GM12878 (cell line): ENCODE data around the gene XRCC4. TPM values are rescaled to one million over a fixed set of nuclear protein-coding genes. Genes with fewer than 3 reads are reported as not detected.

ENCODE experiments used
- ATAC-seq: fragments of 200-7000 bp; cut with Tn5 transposase; 3 replicates; pipeline ENCODE4 v1.9.1; 2020; ENCODE audit warnings: mild to moderate bottlenecking, moderate library complexity
- BruUV-seq: library from RNA; stranded (reverse); fragments of 400-500 nt; replicated peaks from 2 replicates; lab custom pipeline; 2021; lab: Mats Ljungman, UMichigan
- CTCF ChIA-PET: fragments of 300-600 bp; sonication (Branson Sonifier 250); formaldehyde crosslinking; extraction: SDS; loops from one replicate; lab custom pipeline; 2021; ENCODE audit warnings: inconsistent platforms; lab: Yijun Ruan, JAX
- POLR2A ChIA-PET: fragments of 350-600 bp; formaldehyde crosslinking; extraction: SDS; loops from one replicate; lab custom pipeline; 2021; ENCODE audit warnings: inconsistent platforms; lab: Charles Lee
- RAD21 ChIA-PET: fragments of 300-600 bp; sonication (Branson Sonifier 250); formaldehyde crosslinking; loops from one replicate; lab custom pipeline; 2023; ENCODE audit warnings: antibody characterized with exemption; ENCODE audit not compliant: unreplicated experiment; lab: Charles Lee
- SMC1A ChIA-PET: fragments of 300-600 bp; sonication (Branson Sonifier 250); formaldehyde crosslinking; loops from one replicate; lab custom pipeline; 2023; ENCODE audit not compliant: unreplicated experiment, uncharacterized antibody; lab: Charles Lee
- DNase-seq: peaks from one replicate; pipeline ENCODE4 v3.0.0-alpha.2; 2011; ENCODE audit warnings: low read depth, low spot score
- FAIRE-seq: peaks from 3 replicates; lab custom pipeline; 2011; peaks lifted over from hg19 to GRCh38; lab: Jason Lieb, UNC
- H2AFZ ChIP-seq: 2 replicates; pipeline ENCODE4 v1.6.0; 2011; ENCODE audit warnings: low read depth, low read length, control low read depth; ENCODE audit not compliant: control insufficient read depth
- H3K27ac ChIP-seq: 2 replicates; pipeline ENCODE4 v1.5.1; 2011; ENCODE audit warnings: control low read depth; ENCODE audit not compliant: control insufficient read depth, insufficient read depth
- H3K27me3 ChIP-seq, 2 experiments: replicated peaks in 1 of 2; 2 replicates each; pipeline versions ENCODE4 v1.6.0 to v1.6.1; 2011; ENCODE audit warnings: low read length in 1 of 2; ENCODE audit not compliant: control insufficient read depth in 2 of 2, insufficient read depth in 2 of 2
- H3K36me3 ChIP-seq, 2 experiments: 2 replicates each; pipeline ENCODE4 v1.5.1; 2011; ENCODE audit warnings: low read length in 1 of 2; ENCODE audit not compliant: control insufficient read depth in 2 of 2, insufficient read depth in 2 of 2
- H3K4me1 ChIP-seq: 2 replicates; pipeline ENCODE4 v1.6.1; 2011; ENCODE audit warnings: mild to moderate bottlenecking, low read length, moderate library complexity, mixed read lengths; ENCODE audit not compliant: control insufficient read depth, insufficient read depth
- H3K4me2 ChIP-seq: 2 replicates; pipeline ENCODE4 v1.6.0; 2011; ENCODE audit warnings: control low read depth; ENCODE audit not compliant: control insufficient read depth, insufficient read depth
- H3K4me3 ChIP-seq: fragments of 200-600 bp; sonication (generic); 2 replicates; pipeline ENCODE4 v1.5.1; 2016
- H3K79me2 ChIP-seq: 2 replicates; pipeline ENCODE4 v1.6.0; 2011; ENCODE audit warnings: low read length; ENCODE audit not compliant: control insufficient read depth, insufficient read depth
- H3K9ac ChIP-seq: 2 replicates; pipeline ENCODE4 v1.8.0; 2011; ENCODE audit warnings: low read length, control low read depth, mixed read lengths; ENCODE audit not compliant: control insufficient read depth, insufficient read depth
- H3K9me3 ChIP-seq: replicated peaks from 3 replicates; pipeline ENCODE4 v1.5.1; 2011; ENCODE audit warnings: mild to moderate bottlenecking, low read length; ENCODE audit not compliant: control insufficient read depth, insufficient read depth
- H4K20me1 ChIP-seq: 2 replicates; pipeline ENCODE4 v1.6.0; 2011; ENCODE audit not compliant: control insufficient read depth, insufficient read depth
- BACH1 ChIP-seq: fragments of 450-650 bp; IDR thresholded peaks from 2 replicates; pipeline ENCODE4 v1.6.1; 2017; ENCODE audit warnings: mild to moderate bottlenecking, borderline replicate concordance
- EGR1 ChIP-seq, 2 experiments: IDR thresholded peaks; 1 replicate in 1 of 2; 2 replicates in 1 of 2; pipeline ENCODE4 v1.6.1; 2011 to 2012; ENCODE audit warnings: low read depth in 2 of 2, low read length in 2 of 2, borderline replicate concordance in 1 of 2, mild to moderate bottlenecking in 1 of 2, moderate library complexity in 1 of 2
- FOXK2 ChIP-seq: fragments of 450-650 bp; IDR thresholded peaks from 2 replicates; pipeline ENCODE4 v1.6.1; 2017; ENCODE audit warnings: mild to moderate bottlenecking, moderate library complexity
- HSF1 ChIP-seq: fragments of 150-350 bp; IDR thresholded peaks from 2 replicates; pipeline ENCODE4 v1.6.1; 2014; ENCODE audit warnings: mild to moderate bottlenecking, low read depth, low read length
- JUND ChIP-seq: IDR thresholded peaks from 2 replicates; pipeline ENCODE4 v1.6.1; 2012; ENCODE audit warnings: low read depth, mild to moderate bottlenecking, low read length, improper control_type of control experiment, moderate library complexity
- MTA2 ChIP-seq: fragments of 450-650 bp; IDR thresholded peaks from 2 replicates; pipeline ENCODE4 v1.6.1; 2016; ENCODE audit warnings: low read depth, mild to moderate bottlenecking, moderate library complexity
- NFIC ChIP-seq: IDR thresholded peaks from 2 replicates; pipeline ENCODE4 v1.6.1; 2012; ENCODE audit warnings: low read depth, mild to moderate bottlenecking, inconsistent platforms, low read length, moderate library complexity
- ZNF24 ChIP-seq: fragments of 450-650 bp; IDR thresholded peaks from 2 replicates; pipeline ENCODE4 v1.6.1; 2017; ENCODE audit warnings: antibody characterized with exemption, mild to moderate bottlenecking
- WGBS: methylation state at CpG from one replicate; pipeline ENCODE4 v1.1.6; 2016; ENCODE audit warnings: low lambda C conversion rate; ENCODE audit not compliant: insufficient replicate concordance, insufficient coverage; ENCODE audit errors: missing lambda C conversion rate; 5-methylcytosine and 5-hydroxymethylcytosine counted together
- in situ Hi-C: fragments of 300-500 bp; cut with MboI; formaldehyde crosslinking; loops from 9 replicates; pipeline ENCODE4 v1.14.3; 2018; ENCODE audit warnings: mixed read lengths
- intact Hi-C: fragments of 100-400 bp; cut with micrococcal nuclease; formaldehyde crosslinking; loops from one replicate; pipeline ENCODE4 v1.14.2; 2022; ENCODE audit not compliant: unreplicated experiment
- polyA plus RNA-seq, 11 experiments: library from polyadenylated mRNA; depleted of rRNA in 4 of 11; unstranded in 6 of 11; stranded (reverse) in 5 of 11; fragments of >200 nt; fragmentation: Nextera tagmentation in 4 of 11; fragmentation: Illumina TruSeq in 1 of 11; extraction: Ambion mirVana in 4 of 11; extraction: Trizol in 1 of 11; gene quantifications; 1 replicate in 1 of 11; 2 replicates in 10 of 11; pipeline versions ENCODE4 v1.2.1 to v1.2.3, GENCODE V29; 2011 to 2016; ENCODE audit warnings: inconsistent platforms in 2 of 11, missing spikeins in 2 of 11, low read depth in 1 of 11
- total RNA-seq, 4 experiments: library from RNA; depleted of rRNA in 3 of 4; stranded (reverse); fragments of >200 nt in 3 of 4; fragmentation: Illumina TruSeq in 1 of 4; extraction: Trizol in 1 of 4; gene quantifications; 2 replicates each; pipeline versions ENCODE4 v1.2.1 to v1.2.3, GENCODE V29; 2013 to 2021

Gene XRCC4
- total and polyA plus RNA-seq, 10 of the 15 experiments (the other 5 are each of a cell fraction or from before 2014, with no cell fraction given): 12.1 to 53.6 (median 25.8) TPM

GRCh38 chr5:83036991-83037575 is 40.3 kb upstream of the XRCC4 start:
- intact Hi-C loops: no loop called here
- no peaks in the 10 kb centered on the region for H3K4me1 ChIP-seq
- in situ Hi-C loops: no loop called here
- no peaks in the 10 kb centered on the region for H3K36me3 ChIP-seq
- no peak for FAIRE-seq
- no peaks in the 10 kb centered on the region for H3K27me3 ChIP-seq
- SMC1A ChIA-PET: interaction anchor here (0.8 to 2.1 kb wide), 3 partner anchors 10 to 16 kb away, joined by 3 to 4 read pairs (median 4); no protein-coding TSS in a partner anchor
- H2AFZ ChIP-seq: no peak overlapping the region
- DNase-seq: no peak
- RAD21 ChIA-PET: interaction anchor here (0.7 kb wide), 1 partner anchor 82 kb away, joined by 3 read pairs; no protein-coding TSS in a partner anchor
- no peak overlapping the region for H3K4me2 ChIP-seq
- POLR2A ChIA-PET: interaction anchor here (0.7 kb wide), 1 partner anchor 142 kb away, joined by 4 read pairs; no protein-coding TSS in a partner anchor
- H3K9ac ChIP-seq: no peak overlapping the region
- no peak overlapping the region for H3K27ac ChIP-seq
- no peak overlapping the region for H3K4me3 ChIP-seq
- H4K20me1 ChIP-seq: no peaks in the 10 kb centered on the region
- ATAC-seq: no peak; the same call in 2 of the 3 replicates
- no peaks in the 10 kb centered on the region for H3K79me2 ChIP-seq
- no peaks in the 10 kb centered on the region for H3K9me3 ChIP-seq
- CTCF ChIA-PET: interaction anchor here (0.6 to 1.1 kb wide), 2 partner anchors 114 to 393 kb away, joined by 4 to 5 read pairs; no protein-coding TSS in a partner anchor
- 74% methylated on average over 4 of the region's 4 CpGs for WGBS
- no peak for TF ChIP-seq BACH1
- TF ChIP-seq MTA2: peak; percentile 76
- no peak for TF ChIP-seq EGR1 (IDR thresholded peaks at IDR 0.05; ENCODE audit: borderline replicate concordance in 1 of 2, low read depth in 2 of 2, low read length in 2 of 2)
- TF ChIP-seq NFIC: no peak
- no peak for TF ChIP-seq HSF1
- TF ChIP-seq ZNF24: no peak
- TF ChIP-seq JUND: no peak
- TF ChIP-seq FOXK2: no peak
- BruUV-seq: no TSS peak
